HUDEP-2 (cell line): ENCODE measurements around the gene MYO10.

Experiments
- DNase-seq, 76 experiments: peaks; one replicate each; lab custom pipeline; 2025; ENCODE audit not compliant: unreplicated experiment in 76 of 76; lab: John Stamatoyannopoulos, UW

MYO10 gene

GRCh38 chr5:16690243-16690852 lies 245.7 kb downstream of the MYO10 start:
- DNase-seq: peak in 23 of 76 experiments; percentile 1 to 53 (median 14)

- no peak for DNase-seq
Measured at GRCh38 chr5:16687898-16688297, 248.2 kb downstream of the MYO10 start.

DNA sequence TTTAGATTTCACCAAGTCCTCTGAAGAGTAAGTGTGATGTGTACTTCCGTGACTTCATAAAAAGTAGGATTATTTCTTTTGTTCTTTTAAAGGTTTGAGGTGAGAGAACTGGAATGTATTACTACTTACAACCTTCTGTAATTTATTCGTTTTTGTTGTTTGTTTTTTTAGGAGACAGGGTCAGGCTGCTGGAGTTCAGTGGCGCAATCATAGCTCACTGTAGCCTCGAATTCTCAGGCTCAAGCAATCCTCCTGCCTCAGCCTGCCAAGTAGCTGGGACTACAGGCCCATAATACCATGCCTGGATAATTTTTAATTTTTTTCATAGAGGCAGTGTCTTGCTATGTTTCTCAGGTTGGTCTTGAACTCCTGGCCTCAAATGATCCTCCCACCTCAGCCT lies 251.0 kb downstream of the MYO10 start:
- DNase-seq: no peak

GRCh38 chr5:16681876-16682275 lies 254.2 kb downstream of the MYO10 start:
- DNase-seq: no peak

- DNase-seq: peak in 1 of 76 experiments; percentile 0
Measured at GRCh38 chr5:16679863-16680262, 256.2 kb downstream of the MYO10 start.

DNA sequence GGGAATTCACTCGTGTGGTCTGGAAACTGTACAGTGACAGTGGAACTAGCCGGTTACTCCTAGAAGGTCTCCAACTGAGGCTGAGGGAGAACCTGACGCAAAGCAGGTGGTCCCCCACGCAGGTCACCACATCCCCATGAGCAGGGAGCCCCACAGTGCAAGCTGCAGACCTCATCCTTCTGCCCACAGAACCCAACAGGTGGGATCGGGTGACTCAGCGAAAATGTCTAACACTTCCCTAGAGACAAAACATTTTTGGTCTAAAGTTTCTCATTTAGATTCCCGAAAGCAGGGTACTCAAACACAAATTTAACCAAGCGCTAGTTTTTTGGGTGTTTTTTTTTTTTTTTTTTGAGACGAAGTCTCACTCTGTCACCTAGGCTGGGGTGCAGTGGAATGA lies 256.9 kb downstream of the MYO10 start:
- no peak for DNase-seq

DNA sequence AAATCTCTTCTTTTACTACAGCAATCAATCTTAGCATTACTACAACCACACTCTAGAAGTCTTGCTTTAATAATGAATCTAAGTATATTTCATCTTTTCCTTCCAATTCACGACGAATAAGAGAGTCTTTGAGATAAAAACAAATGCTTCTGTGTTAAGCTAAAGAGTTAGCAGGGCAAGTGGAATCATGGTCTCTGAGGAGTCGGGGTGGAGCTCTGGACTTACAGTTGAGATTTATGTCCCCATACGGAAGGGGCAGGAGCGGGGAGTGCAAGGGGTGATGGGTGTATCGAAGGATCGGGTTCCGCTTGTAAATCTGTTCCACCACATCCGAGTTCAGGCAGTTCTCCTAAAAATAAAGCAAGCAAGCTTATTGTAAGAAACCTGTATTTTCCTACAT lies 260.3 kb downstream of the MYO10 start:
- no peak for DNase-seq

GRCh38 chr5:16674750-16675149 lies 261.3 kb downstream of the MYO10 start:
- DNase-seq: no peak

DNA sequence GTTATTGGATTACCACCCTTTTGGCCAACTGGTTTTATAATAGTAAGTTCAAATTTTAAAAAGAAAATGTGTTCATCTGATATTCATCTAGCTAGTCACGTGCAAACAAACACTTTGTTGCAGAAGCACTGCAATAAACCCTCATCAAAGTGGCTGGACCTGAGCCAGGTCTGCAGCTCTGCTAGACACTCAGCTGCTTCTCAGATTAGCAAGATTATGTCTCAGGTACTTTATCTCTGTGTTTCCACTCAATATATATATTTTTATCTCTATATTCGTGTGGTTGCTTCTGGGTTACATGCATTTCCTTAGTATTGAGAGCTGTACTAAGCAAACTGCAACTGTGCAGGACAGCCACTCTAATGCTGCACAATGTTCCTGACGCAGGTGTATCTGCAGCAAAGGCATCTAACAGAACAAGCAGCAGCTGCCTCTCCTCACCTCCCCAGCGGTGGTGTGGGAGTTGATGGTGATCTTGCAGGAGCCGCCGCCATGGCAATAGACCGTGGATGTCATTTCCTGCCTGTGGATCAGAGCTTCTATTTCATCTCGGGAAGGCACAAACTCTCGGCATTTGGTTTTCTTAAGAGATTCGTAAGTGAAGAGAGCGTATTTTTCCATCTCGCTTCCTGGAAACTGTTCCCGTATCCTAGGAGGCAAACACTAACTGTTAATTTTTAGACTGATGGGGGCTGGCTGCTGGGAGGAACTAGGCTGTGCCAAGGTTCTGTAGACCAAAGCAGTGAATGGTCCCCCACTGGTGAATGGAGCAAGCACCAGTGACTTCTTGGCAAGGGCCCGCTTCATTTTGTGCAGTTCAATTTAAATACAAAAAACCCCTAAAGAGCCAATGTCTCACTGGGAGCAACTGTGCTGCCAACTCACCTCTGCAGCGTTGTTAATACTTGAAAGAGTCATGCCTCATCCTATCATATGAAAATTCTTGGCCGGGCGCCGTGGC lies 262.6 kb downstream of the MYO10 start:
- DNase-seq: no peak

- DNase-seq: no peak
Measured at GRCh38 chr5:16671208-16671607, 264.9 kb downstream of the MYO10 start.

DNA sequence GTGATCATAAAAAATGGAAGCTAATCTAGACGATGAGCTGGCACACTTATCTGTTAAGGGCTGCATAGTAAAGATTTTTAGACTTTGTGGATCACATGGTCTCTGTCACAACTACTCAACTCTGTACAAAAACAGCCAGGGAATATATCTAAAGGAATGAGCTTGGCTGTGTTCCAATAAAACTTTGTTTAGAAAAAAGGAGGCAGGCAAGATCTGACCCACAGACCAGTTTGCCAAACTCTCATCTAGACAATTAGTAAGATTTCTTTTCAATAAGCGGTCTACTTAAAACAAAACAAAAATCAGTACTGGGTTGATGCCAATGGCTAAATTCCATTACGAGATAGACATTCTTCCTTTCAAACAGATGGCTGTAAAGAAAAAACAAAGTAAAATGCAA lies 266.3 kb downstream of the MYO10 start:
- DNase-seq: no peak

- DNase-seq: no peak
Measured at GRCh38 chr5:16668631-16669030, 267.5 kb downstream of the MYO10 start.

GRCh38 chr5:16668194-16668593 lies 267.9 kb downstream of the MYO10 start:
- no peak for DNase-seq

DNA sequence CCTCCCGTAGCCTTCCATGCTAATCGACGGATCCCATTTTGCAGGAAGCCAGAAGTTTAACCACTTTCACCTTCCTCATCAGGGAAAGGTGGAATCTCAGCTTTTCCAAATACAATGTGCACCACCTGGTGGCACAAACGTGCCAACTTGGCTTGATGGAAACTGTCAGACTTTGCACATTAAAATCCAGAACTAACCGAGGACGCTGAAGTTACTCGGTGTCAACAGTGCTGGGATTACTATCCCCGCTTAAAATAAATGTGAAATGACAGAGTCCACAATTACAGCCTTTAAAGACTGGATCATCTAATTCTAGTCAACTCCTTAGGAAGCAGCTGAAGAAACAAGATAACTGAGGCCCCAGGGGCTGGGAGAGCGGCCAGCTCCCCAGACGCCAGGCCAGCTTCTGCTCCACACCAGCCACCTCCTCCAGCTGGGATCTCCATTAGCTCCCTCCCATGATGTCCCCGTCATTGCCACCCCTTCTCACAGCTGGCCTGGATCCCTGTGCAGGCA lies 269.1 kb downstream of the MYO10 start:
- DNase-seq: no peak

GRCh38 chr5:16666130-16666882 lies 269.8 kb downstream of the MYO10 start:
- no peak for DNase-seq

DNA sequence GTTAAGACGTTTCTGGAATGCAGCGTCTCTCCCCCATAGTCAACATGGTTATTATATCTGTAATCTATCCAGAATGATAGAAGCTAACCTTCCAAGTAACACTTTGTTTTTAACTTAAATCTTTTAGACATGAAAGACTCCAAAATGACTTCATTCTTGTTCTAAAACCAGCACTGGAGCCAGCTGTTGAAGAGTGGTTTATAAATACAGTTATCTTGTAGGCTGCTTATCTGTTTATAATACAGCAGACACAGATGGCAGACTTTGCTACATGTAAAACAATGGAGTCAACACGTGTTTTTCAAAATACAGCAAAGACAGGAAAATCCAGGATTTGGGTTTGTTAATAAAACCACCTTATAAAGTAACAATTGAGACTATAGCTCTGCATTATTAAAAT lies 270.5 kb downstream of the MYO10 start:
- DNase-seq: no peak

DNA sequence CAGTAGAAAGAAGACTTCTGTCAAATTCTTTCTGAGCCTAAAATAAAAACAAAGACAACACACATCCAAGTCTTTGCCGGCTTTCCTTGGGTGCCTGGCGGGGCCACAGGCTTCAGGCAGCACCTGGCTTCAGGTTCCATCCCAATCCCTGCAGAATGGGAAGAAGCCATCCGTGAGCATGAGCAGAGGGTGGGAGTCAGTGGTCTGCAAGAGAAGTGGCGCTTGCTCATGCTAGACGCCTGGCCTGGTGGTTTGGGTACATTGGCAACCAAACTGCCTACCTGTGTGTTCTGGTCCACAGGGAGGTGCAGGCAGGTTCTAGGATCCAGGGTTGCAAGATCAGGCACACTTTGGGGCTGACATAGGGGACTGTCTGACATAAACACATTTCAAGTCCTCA lies 271.7 kb downstream of the MYO10 start:
- no peak for DNase-seq

DNA sequence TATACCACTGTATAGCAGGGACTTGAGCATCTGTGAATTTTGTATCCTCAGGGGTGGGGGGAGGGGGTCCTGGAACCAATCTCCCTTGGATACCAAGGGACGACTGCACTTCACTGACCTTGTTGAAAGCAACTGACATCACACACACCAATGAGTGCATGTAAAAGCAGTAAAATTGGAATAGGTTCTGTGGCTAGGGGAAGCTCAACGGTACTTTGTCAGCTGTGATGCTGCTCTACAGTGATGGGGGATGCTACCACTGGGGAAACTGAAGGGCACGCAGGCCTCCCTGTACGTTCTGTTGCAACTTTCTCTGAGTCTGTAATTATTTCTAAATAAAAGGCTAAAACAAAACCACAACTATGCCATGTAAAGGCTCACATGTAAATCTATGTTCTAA lies 272.2 kb downstream of the MYO10 start:
- DNase-seq: no peak

DNA sequence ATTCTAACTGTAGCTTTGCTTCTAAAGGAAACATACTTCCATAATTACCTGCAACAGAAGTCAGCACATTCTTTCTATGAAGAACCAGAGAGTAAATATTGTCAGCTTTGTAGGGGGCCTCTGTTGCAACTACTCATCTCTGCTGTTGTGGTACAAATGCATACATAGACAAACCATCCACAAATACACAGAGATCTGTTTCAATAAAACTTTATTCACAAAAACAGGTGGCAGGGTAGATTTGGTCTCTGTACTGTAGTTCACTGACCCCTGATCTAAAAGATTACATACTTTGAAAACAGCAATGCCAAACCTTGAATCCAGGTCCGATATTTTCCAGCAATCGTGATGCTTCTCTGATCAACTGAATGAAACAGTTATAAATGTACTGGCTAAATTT lies 274.4 kb downstream of the MYO10 start:
- DNase-seq: no peak

GRCh38 chr5:16660982-16661381 lies 275.1 kb downstream of the MYO10 start:
- DNase-seq: no peak

DNA sequence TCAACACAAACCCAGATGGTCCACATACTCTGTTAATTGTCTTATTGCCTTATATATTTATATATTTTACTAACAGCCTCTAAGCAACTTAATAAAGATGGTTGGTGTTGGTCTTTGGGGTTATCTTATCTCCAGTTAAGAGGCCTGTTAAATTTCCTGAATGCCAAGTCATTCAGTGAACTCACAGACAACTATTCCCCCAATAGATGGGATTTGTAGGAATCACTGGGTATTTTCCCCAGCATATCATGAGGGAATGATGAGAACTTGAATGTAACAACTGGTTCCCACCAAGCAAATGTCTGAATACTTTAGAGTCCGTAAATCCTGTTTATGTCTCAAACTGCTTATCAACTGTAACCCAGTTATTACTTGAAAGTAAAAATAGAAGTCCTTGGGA lies 276.6 kb downstream of the MYO10 start:
- no peak for DNase-seq
